ENCODE data around the gene INPP5K.
"Not testable (repeated sequence)": the region's sequence is repeated elsewhere in the genome, so short reads cannot be mapped to it uniquely, and the experiment has no call there.

Gene INPP5K

DNA sequence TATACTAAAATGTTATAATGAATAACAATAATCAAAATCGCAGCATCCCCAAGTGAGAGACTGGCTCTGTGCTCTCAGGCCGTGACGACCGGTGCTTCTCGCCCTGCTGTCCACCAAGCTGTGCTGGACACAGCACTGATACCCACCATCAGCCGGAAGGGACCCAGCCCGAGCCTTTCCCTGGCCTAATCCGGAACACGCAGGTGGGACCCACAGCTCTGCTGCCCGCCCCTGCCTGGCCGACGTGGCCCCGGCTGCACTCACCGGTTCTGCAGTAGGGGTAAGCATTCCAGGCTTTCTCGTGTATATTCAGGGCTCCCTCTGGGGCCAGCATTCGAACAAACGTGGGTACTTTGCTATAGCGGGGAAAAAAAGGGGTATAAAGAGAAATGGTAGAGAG lies 31.6 kb upstream of the INPP5K start:
- H3K4me3 ChIP-seq (ENCODE audit: low read depth, low read length): no peak overlapping the region

DNA sequence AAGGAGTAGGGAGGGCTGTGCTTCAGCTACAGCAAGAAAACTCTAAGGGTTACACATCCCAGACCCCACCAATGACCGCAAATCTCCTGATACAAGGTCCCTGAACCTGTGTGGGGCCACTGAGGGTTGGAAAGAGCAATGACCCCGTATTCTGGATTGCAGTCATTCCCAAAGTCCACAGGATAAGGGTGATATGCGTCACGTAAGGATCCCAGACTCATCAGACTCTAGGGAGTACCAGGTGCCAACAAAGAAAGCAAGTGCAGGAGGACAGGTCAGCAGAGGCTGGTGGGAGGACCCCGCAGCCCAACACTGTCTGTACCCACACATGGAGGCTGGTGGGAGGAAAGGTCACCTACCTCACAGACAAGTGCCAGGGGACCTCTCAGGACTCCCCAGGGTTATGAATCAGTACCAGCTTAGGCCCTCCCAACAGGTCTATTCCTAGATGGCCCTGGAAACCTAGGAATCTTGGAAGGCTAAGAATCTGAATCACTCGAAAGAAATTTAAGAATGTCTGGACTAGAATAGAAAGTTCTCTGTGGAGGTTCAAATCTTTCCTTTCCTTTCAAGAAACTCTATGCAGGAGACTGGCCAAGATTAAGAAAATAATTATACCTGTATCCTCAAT lies 30.0 kb upstream of the INPP5K start:
- H3K4me3 ChIP-seq (ENCODE audit: low read depth, low read length): no peak overlapping the region

DNA sequence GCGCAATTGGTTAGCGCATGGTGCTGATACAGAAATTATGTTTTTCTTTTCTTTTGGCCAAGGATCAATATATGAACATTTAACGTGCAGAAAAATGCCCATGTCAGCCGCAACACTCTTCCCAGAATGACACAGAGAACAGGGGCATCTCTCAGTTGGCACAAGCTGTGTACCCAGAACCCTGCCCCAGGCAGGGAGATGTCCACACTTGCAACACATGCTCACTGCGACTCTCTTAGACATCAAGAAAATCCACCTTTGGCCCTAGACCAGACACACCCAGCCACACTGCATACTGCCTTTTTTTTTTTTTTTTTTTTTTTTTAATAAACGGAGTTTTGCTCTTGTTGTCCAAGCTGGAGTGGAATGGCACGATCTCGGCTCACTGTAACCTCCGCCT lies 29.2 kb upstream of the INPP5K start:
- H3K4me3 ChIP-seq (ENCODE audit: low read depth, low read length): no peak overlapping the region

DNA sequence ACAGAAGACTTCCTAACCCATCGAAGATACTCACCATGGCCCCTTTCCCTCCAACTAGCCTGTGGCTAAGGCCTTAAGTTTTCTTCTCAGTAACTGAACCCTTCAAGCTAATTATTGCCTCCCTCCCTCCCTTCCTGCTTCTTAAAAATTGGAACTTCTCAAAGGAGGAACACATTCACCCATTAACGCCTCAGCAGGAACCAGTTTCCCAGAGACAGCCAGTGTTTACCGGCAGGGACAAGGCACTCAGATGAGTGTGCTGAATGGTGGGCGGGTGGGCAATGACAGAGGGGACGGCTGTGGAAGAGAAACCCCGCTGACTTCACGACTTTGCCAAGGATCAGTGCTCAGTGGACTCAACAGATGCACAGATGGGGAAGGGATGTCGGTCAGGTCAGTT lies 25.9 kb upstream of the INPP5K start:
- H3K4me3 ChIP-seq (ENCODE audit: low read depth, low read length): no peak overlapping the region

DNA sequence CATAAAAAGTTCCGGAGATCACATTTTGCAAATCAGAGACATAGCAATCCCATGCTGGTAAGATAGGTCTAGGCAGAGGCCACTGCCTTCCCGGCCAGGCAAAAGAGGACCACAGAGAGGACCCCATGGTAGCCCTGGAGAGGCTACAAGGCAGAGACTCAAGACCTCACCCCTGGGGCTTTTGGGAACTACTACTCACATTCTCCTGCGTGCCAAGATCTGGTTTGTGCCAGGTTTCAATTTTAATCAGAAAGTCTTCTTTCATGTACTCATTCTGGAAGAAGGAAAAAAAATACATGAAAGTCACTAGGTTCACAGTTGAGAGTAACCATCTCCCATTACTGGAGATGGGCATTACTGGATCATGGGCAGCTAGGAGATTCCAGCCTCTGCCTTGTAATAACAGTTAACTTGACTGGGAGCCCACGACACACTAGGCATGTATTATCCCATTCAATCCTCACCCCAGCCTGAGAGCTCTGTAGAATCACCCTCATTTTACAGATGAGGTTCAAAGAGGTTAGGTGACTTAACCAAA lies 25.0 kb upstream of the INPP5K start:
- H3K4me3 ChIP-seq (ENCODE audit: low read depth, low read length): no peak overlapping the region

DNA sequence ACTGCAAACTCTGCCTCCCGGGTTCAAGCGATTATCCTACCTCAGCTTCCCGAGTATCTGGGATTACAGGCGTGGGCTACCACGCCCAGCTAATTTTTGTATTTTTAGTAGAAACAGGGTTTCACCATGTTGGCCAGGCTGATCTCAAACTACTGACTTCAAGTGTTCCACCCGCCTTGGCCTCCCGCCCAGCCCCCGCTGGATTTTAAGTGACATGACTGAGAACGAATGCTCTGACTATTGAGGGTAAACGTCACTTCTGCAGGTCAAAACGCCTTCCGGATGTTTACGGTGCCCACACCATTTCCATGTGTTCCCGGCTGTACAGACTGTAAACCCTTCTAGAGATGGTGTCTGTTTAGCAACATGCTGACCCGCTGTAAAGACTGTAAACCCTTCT lies 23.4 kb upstream of the INPP5K start:
- no peak overlapping the region for H3K4me3 ChIP-seq (ENCODE audit: low read depth, low read length)

DNA sequence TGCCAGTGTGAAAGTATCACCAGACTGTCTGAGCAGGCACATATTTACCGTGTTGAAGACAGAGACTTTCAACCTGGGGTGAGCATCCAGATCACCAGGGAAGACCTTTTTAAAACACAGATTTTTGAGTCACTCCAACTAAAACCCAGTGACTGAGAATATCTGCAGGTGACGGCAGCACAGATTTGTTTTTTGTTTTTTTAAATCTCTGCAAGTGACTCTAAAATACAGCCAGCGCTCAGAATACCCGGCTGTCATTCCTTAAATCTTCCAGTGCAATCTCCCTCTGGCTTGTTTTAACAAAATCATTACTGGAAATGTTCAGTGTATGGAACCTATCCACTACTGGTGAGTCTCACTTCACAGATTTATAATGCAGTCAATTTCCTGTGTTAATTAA lies 19.3 kb upstream of the INPP5K start:
- no peak overlapping the region for H3K4me3 ChIP-seq (ENCODE audit: low read depth, low read length)

DNA sequence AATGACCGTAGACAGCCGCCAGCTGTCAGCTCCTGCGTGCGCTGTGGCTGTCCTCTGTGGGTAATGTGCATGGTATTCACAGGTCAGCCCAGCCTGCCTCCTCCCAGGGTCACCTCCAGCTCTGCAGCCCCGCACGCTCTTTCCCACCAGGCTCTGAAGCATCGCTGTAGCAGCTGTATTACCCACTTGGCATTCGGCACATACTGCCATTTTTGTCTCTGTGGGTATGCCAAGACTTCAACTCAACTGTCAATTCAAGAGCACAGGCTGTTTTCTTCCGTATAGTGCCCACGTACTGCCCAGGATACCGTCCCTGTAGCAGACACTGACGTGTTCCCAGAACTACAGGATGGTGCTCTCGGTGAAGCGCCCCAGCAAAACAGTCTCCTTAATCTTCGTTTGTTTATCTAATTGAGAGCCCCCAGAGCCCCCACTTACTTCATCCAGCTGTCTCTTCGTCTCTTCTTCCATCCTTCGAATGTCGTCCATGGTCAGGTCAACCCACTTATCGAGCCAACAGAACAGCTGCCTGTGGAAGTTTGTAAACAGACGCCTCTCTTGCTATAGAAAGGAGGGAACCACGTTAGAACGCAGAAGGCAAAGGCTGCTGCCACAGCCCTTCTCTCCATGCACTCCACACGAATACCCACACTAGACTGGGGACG lies 17.4 kb upstream of the INPP5K start:
- no peak overlapping the region for H3K4me3 ChIP-seq (ENCODE audit: low read depth, low read length)

DNA sequence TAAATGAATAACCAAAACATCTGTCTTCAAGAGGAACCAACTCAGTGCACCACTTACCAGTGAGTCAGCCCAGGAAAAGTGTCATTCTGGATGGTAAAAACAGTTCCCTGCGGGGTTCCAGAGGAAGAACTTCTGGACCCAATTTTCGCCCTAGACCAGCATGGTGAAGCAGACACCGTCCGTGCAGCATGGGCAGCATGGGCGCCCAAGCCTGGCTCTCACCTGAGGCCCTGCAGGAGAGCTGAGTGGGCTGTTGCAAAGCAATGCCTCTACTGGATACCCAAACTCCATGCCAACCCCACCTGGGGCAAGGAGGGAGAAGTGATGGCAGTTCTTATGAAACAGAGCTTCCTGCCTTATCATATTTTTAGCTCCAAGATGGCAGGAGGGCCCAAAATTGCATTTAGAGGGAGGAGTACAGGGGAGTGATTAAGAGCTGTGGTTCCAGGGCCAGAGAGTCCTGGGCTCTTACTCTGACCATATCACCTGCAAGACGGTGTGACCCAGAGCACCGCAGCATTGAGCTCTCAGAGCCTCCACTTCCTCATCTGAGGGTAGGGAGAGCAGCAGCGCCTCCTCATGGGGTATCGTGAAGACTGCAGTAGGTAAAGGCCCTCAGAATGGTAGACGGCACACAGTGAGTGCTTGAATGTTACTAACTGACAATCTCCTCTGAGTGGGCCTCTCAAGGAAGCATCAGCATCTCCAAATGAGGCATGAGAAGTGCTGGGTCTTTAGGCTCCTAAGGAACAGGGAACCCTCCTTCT lies 16.6 kb upstream of the INPP5K start:
- H3K4me3 ChIP-seq (ENCODE audit: low read depth, low read length): no peak overlapping the region

DNA sequence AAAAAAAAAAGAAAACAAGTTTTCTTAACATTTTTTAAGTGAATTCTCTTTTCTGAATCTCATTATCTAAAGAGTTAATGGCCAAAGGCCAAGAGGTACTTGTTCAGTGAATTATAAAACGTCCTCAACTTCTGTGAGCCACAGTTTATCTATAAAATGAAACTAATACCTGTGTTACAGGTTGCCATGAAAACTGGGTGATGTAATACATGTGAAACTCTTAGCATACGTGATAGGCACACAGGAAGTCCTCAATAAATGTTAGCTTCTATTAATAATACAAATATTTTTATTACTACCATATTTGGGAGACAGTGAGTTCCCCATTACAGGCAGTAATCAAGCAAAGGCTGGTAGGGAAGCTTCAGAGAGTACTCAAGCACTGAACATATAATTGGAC lies 13.5 kb upstream of the INPP5K start:
- H3K4me3 ChIP-seq (ENCODE audit: low read depth, low read length): no peak overlapping the region

DNA sequence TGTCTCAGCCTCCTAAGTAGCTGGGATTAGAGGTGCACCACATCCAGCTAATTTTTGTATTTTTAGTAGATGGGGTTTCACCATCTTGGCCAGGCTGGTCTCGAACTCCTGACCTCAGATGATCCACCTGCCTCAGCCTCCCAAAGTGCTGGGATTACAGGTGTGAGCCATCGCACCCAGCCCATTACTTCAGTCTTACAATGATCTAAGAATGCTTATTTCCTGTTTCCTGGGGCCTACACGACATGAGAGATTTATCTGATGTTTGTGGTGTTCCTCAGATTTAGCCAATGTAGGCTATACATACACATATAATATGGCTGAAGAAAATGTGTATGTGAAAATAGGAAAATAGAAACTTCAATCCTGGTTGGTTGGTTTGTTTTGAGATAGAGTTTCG lies 10.5 kb upstream of the INPP5K start:
- not testable (repeated sequence) for H3K4me3 ChIP-seq (ENCODE audit: low read depth, low read length)

DNA sequence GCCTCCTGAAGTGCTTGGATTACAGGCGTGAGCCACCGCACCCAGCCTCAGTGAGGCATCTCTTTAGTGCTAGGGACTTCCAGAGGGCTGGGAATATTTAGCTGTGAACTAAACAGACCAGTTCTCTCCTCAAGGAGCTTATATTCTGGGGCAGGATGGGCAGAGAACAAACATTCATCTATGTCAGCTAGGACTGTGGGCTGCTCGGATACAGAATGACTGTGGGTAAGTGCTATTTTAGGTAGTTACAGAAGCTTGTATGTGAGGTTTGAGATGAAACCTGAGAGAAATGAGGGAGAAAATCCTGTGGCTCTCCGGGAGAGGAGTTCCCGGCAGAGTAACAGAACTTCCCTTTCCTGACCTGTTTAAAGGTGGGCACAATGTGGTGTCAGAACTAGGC lies 6.2 kb upstream of the INPP5K start:
- H3K4me3 ChIP-seq (ENCODE audit: low read depth, low read length): no peak overlapping the region

DNA sequence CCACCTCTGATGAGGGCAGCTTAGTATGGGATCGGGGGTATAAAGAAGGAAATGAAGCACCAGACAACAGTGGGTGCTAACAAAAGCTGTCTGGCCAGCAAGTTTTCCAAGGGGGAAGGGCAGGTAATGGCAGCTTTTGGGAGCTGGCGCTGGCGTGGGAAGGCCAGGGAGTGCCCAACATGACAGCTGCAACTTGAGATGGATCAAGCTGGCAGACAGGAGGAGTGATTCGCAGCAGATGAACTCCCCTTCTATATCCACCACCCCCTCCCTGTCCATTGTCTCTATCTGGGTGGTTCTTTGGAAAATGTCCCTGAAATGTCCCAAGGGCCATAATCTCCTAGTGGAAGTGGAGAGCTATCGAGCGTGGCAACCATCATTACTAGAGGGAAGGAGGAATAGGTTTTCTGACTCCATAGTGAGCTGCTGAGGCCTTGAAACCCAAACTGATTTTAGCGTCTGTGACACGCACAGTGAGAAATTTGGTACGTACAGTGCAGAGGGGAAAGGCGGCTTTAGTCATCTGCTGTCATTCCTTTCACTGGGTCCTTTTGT lies 4.8 kb upstream of the INPP5K start:
- no peak overlapping the region for H3K4me3 ChIP-seq (ENCODE audit: low read depth, low read length)

DNA sequence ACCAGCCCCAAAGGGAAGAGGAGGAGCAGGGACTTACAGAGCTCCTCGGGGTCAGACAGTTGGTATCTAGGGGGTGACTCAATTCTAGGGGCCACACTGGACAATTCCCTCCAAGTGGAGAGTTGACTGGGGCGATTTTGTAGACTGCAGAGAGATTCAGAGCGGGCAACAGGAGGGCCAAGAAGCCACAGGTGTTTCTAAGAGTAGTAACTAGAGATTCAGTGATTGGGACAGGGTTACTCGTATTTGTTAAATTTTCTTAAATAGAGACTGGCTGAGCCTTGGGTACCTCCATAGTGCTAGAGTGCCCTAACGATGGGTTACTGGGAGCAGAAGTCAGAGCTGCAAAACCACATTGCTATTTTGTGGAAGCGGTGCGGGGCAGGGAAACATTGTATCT lies 3.3 kb upstream of the INPP5K start:
- no peak overlapping the region for H3K4me3 ChIP-seq (ENCODE audit: low read depth, low read length)

DNA sequence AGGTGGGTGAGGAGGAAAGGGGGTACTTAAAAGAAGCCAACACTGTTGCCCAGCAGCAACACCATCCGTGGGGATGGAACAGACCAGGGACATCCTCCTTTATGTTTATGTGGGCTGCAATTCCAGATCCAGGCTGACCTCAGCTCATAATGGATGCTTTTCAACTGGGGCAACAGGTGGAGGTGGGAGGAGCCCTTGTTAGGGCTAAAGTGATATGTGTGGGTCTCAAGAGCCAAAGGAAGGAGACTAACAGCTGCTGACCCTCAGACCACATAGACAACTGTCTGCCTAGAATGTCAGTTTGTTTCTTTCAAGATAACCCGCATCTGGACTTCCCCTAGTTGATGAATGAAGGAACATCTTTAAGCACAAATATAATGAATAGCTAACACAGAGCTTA lies 2.0 kb upstream of the INPP5K start:
- no peak overlapping the region for H3K4me3 ChIP-seq (ENCODE audit: low read depth, low read length)

DNA sequence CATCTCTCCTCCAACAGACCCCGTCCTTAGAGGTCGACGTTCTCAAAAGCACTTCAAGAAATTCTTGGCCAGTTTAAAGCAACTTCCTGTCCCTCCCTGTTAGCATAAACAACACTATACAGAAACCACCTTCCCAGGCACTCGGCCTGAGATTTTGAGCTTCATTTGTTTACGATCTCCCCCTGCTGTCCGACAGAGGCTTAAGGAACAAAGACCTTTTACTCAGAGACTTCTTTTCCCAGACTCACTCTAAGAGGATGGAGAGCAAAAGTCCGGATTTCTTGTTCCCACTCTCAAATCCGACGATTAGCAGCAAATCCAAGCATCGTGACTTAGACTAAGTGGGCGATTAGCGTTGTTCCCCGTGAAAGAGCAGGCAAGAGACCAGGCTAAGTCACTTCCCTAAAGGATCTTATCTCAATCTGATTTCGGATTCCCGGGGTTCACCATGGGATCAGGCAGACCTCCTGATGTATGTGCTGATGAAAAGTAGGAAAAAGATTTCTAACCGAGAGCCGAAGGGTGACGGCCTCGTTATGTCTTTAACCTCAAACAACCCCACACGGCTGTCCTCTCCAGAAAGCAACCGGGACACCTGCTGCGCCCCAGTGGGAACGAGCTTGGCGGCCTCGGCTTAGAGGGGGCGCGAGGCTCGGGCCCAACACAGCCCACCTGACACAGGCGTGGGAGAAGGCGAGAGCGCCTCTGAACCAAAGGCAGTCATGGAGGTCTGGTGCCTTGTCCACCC lies 598 bp downstream of the INPP5K start:
- H3K4me3 ChIP-seq (ENCODE audit: low read depth, low read length): peak overlapping the region; percentile 92

DNA sequence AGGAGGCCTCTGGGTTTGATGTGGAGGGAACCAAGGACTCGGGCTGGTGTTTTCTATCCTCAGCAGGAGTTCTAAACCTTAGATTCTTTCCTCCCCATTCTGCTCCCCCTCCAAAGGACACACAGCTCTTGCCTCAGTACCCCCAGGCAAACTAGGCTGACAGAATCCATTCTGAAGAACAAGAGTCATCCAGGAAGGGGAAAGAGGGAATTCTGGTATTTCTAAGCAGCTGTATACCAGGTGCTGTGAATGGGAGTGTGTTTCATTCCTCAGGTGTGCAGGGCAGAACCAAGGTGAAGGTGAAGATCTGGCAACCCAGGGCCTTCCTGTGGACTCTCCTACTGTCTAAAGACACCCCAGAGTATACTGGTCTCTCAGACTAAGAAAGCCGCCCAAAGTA lies 4.1 kb downstream of the INPP5K start:
- no peak overlapping the region for H3K4me3 ChIP-seq (ENCODE audit: low read depth, low read length)

DNA sequence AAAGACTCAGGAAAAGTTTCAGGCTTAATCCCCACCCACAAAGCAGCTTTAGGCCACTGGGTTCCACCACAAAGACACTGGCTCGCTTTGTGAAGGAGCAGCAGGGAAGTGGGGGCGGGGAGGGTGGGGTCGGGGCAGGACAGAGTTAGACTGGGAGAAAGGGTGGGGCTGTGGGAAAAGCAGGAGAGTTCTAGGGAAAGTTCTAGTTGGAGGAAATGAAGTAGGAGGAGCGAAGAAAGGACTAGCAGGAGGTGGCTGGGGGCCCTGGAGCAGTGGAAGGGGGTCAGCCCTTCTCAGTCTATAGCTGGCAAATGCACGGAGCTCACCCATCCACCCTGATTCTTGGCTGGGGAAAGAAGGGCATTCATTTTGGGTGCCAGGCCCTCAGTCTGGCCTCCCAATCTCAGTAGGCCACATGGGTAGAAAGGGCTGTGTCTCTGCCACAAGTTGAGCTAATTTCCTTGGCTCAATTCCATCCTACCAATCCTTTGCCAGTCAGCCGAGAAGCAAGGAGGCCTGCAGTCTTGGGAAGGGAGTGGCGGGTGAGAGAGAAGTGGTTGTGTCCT lies 4.6 kb downstream of the INPP5K start:
- H3K4me3 ChIP-seq (ENCODE audit: low read depth, low read length): no peak overlapping the region

DNA sequence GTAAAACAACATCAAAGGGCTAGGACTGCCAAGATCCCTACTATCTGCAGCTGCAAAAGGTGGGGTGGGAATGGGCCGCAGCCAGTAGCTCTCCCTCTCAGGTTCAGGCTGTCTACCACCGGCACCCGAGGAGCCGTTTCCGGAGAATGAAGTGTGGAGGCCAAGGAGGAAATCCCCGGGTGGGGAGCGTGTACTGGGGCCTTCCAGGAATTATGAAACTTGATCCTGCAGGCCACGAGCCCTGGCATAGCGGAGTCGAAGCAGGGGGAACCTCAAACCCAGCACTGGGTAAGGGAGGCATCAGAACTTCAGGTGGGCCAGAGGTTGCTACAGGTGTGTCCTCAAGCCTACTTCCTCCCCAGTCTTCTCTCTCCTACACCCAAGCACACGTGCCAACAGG lies 5.1 kb downstream of the INPP5K start:
- H3K4me3 ChIP-seq (ENCODE audit: low read depth, low read length): no peak overlapping the region

DNA sequence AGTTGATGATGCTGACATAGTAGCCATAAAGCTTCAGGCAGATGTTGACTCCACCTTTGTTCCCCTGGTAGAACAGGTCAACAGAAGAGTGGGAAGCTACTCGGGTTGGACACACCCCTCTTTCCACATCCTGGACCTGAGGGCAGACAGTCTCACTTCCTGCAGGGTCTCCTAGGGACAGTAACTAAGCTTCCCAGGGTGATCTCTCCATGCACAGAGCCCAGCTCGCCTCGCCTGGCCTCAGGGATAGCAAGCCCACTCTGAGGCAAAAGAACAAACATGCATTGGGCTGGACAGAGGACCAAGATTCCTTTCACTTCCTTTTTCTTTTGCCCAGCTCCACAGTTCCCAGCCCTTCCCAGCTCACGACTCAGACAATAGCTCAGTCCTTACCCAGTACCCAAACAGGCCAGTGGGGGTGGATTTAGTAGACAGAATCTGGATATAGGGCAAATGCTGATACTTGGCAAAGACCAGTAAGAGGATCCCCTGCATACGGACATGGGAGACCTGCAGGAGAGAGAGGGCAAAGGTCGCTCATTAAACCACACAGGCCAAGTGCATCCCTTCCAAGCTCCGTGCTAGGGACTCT lies 7.0 kb downstream of the INPP5K start:
- no peak overlapping the region for H3K4me3 ChIP-seq (ENCODE audit: low read depth, low read length)

All from iPS-11a (cell line).